Measurements from ENCODE around the gene CIDEC. TPM values are rescaled to one million over a fixed set of nuclear protein-coding genes. Genes with fewer than 3 reads are reported as not detected.

The CIDEC gene
- total and polyA plus RNA-seq, 12 donors, result 0.27 to 25.3 (median 4.7) TPM; not detected in 1

GRCh38 chr3:9846931-9847488 is 33.0 kb downstream of the CIDEC start:
- DNase-seq, result no peak
- H3K27ac ChIP-seq, result no peak overlapping the region
- intact Hi-C loops (cut with DNase I), result loop anchor here in 3 of 10 donors (5.0 to 10.0 kb wide), 4 partner anchors 68 to 178 kb away; partner anchors contain the start of genes IL17RC (in 2 of the 3) and FANCD2 (in 1 of the 3)
- 88 to 95% methylated on average over 6 of the region's 6 CpGs for WGBS, 2 donors
- H3K9me3 ChIP-seq, result no peaks in the 10 kb centered on the region
- H3K4me3 ChIP-seq, result no peak overlapping the region
- TF ChIP-seq CTCF (IDR thresholded peaks at IDR 0.05), result no peak
- peaks cover 0 to 2% (median 0%) of the 10 kb centered on the region in 9 donors for H3K36me3 ChIP-seq
- no peaks in the 10 kb centered on the region for H3K27me3 ChIP-seq
- ATAC-seq, result no peak
- peaks cover 0 to 18% (median 10%) of the 10 kb centered on the region in 9 donors for H3K4me1 ChIP-seq

GRCh38 chr3:9846231-9846630 is 33.8 kb downstream of the CIDEC start:
- Histone ChIP-seq H3K27me3 (no peaks in the 10 kb centered on the region), H3K4me1 (peaks cover 0 to 18% (median 10%) of the 10 kb centered on the region in 9 donors), H3K27ac (no peak overlapping the region), H3K9me3 (no peaks in the 10 kb centered on the region), H3K36me3 (peaks cover 0 to 10% (median 0%) of the 10 kb centered on the region in 9 donors), H3K4me3 (no peak overlapping the region)
- 58 to 59% methylated on average over 6 of the region's 6 CpGs for WGBS, 2 donors
- DNase-seq, result no peak
- no peak for TF ChIP-seq CTCF (IDR thresholded peaks at IDR 0.05)
- intact Hi-C loops (cut with DNase I), result loop anchor here in 3 of 10 donors (5.0 to 10.0 kb wide), 4 partner anchors 69 to 179 kb away; partner anchors contain the start of genes IL17RC (in 2 of the 3) and FANCD2 (in 1 of the 3)
- ATAC-seq, result no peak

GRCh38 chr3:9843715-9844438 is 36.2 kb downstream of the CIDEC start, which contains the start of gene RPUSD3:
RPUSD3 (minus strand) TSS chr3:9844008; CDS start chr3:9843990, 18 bp downstream.
- Histone ChIP-seq H3K4me3 (peak within 1 kb of the TSS; percentile 62 to 87 (median 76)), H3K9me3 (no peaks in the 10 kb centered on the region), H3K4me1 (peaks cover 0 to 18% (median 10%) of the 10 kb centered on the region in 9 donors), H3K27me3 (no peaks in the 10 kb centered on the region), H3K27ac (peak within 1 kb of the TSS; percentile 68 to 90 (median 82)), H3K36me3 (peaks cover 0 to 34% (median 8%) of the 10 kb centered on the region in 9 donors)
- intact Hi-C loops (cut with DNase I), result loop anchor here in 3 of 10 donors (5.0 to 10.0 kb wide), 4 partner anchors 71 to 181 kb away; partner anchors contain the start of genes IL17RC (in 2 of the 3) and FANCD2 (in 1 of the 3)
- 0 to 1% methylated on average over 42 of the region's 42 CpGs for WGBS, 2 donors
- ATAC-seq (peak; percentile 98 to 100 (median 100)), DNase-seq (peak; percentile 99)
- TF ChIP-seq CTCF (IDR thresholded peaks at IDR 0.05), result no peak

DNA sequence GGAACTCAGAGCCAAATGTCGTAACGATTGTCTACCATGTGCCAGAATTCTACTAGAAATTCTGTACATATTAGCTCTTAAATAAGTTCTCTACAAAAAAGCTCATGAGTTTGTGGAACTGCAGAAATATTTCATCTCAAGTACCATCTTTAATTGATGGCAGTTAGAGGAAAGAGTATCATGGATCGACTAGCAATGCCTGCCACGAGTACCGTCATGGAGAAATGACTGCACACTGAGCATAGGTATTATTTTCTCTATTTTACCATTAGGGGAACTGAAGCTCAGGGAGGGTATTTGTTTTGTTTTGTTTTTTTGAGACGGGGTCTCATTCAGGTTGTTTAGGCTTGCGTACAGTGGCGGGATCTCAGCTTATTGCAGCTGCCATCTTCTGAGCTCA is 39.0 kb downstream of the CIDEC start:
- ATAC-seq (no peak), DNase-seq (no peak)
- H3K27me3 ChIP-seq, result no peaks in the 10 kb centered on the region
- no peak overlapping the region for H3K27ac ChIP-seq
- H3K9me3 ChIP-seq, result no peaks in the 10 kb centered on the region
- WGBS, 2 donors, result 80 to 82% methylated on average over 8 of the region's 8 CpGs
- no peak for TF ChIP-seq CTCF (IDR thresholded peaks at IDR 0.05)
- no peak overlapping the region for H3K4me3 ChIP-seq
- intact Hi-C loops (cut with DNase I), result loop anchor here in 3 of 10 donors (5.0 to 10.0 kb wide), 4 partner anchors 74 to 184 kb away; partner anchors contain the start of genes IL17RC (in 2 of the 3) and FANCD2 (in 1 of the 3)
- H3K36me3 ChIP-seq, result peaks cover 0 to 52% (median 8%) of the 10 kb centered on the region in 9 donors
- H3K4me1 ChIP-seq, result peaks cover 0 to 21% (median 10%) of the 10 kb centered on the region in 9 donors
